WTC11 (cell line): ENCODE results near the gene XRCC5. TPM values are rescaled to one million over a fixed set of nuclear protein-coding genes. Genes with fewer than 3 reads are reported as not detected.

Experiments used
- ATAC-seq: fragments of 200-7000 bp; cut with Tn5 transposase; 2 replicates; pipeline ENCODE4 v1.10.0; 2021; ENCODE audit warnings: mild to moderate bottlenecking, moderate library complexity
- CTCF ChIA-PET: fragments of 300-600 bp; sonication (Branson Sonifier 250); formaldehyde crosslinking; loops from one replicate; lab custom pipeline; 2021; ENCODE audit warnings: antibody characterized with exemption; lab: Charles Lee
- POLR2A ChIA-PET: fragments of 350-600 bp; sonication (Branson Sonifier 250); formaldehyde crosslinking; loops from one replicate; lab custom pipeline; 2021; ENCODE audit warnings: antibody characterized with exemption; lab: Charles Lee
- DNase-seq: peaks from one replicate; pipeline ENCODE4 v3.0.0; 2021; ENCODE audit warnings: low spot score
- H3K27ac Mint-ChIP-seq: 2 replicates; pipeline ENCODE4 v1.8.0; 2021; ENCODE audit warnings: mixed read lengths
- H3K27me3 Mint-ChIP-seq: 2 replicates; pipeline ENCODE4 v1.8.0; 2021; ENCODE audit warnings: low read depth, mild to moderate bottlenecking, moderate library complexity, mixed read lengths
- H3K36me3 Mint-ChIP-seq: 2 replicates; pipeline ENCODE4 v1.8.0; 2021; ENCODE audit warnings: mixed read lengths
- H3K4me1 Mint-ChIP-seq: 2 replicates; pipeline ENCODE4 v1.8.0; 2022; ENCODE audit warnings: mixed read lengths
- H3K4me3 Mint-ChIP-seq: 2 replicates; pipeline ENCODE4 v1.8.0; 2021; ENCODE audit warnings: mild to moderate bottlenecking, moderate library complexity, mixed read lengths
- H3K9me3 Mint-ChIP-seq: 2 replicates; pipeline ENCODE4 v1.8.0; 2021; ENCODE audit warnings: mixed read lengths
- ATF2 ChIP-seq: sonication (generic); formaldehyde crosslinking; IDR thresholded peaks from 2 replicates; pipeline ENCODE4 v1.8.1; 2022; ENCODE audit warnings: low read depth, missing genetic modification reagents, borderline replicate concordance
- CTCF ChIP-seq: fragments of 200-600 bp; IDR thresholded peaks from 2 replicates; pipeline ENCODE4 v1.8.0; 2022; ENCODE audit warnings: antibody characterized with exemption
- E2F1 ChIP-seq: sonication (generic); formaldehyde crosslinking; IDR thresholded peaks from 2 replicates; pipeline ENCODE4 v1.8.0; 2022; ENCODE audit warnings: mild to moderate bottlenecking, missing genetic modification reagents
- E2F5 ChIP-seq: sonication (generic); formaldehyde crosslinking; IDR thresholded peaks from 2 replicates; pipeline ENCODE4 v1.8.1; 2022; ENCODE audit warnings: mild to moderate bottlenecking, moderate library complexity, missing genetic modification reagents
- ERG ChIP-seq: fragments of 250-450 bp; sonication (Bioruptor Pico); IDR thresholded peaks from 2 replicates; pipeline ENCODE4 v1.8.0; 2021; ENCODE audit warnings: mild to moderate bottlenecking
- FOXP1 ChIP-seq: sonication (generic); formaldehyde crosslinking; IDR thresholded peaks from 2 replicates; pipeline ENCODE4 v1.8.0; 2022; ENCODE audit warnings: missing genetic modification reagents, mild to moderate bottlenecking, moderate library complexity, borderline replicate concordance
- GABPB1 ChIP-seq: sonication (generic); formaldehyde crosslinking; IDR thresholded peaks from 2 replicates; pipeline ENCODE4 v1.8.1; 2023; ENCODE audit warnings: mild to moderate bottlenecking, missing genetic modification reagents
- GRHL2 ChIP-seq: fragments of 250-450 bp; sonication (Bioruptor Pico); IDR thresholded peaks from 2 replicates; pipeline ENCODE4 v1.8.0; 2022; ENCODE audit warnings: mild to moderate bottlenecking, moderate library complexity; ENCODE audit not compliant: insufficient replicate concordance, severe bottlenecking
- IRF1 ChIP-seq: sonication (generic); formaldehyde crosslinking; IDR thresholded peaks from 2 replicates; pipeline ENCODE4 v1.8.0; 2023; ENCODE audit warnings: missing genetic modification reagents
- MYBL2 ChIP-seq: sonication (generic); formaldehyde crosslinking; IDR thresholded peaks from 2 replicates; pipeline ENCODE4 v1.8.1; 2023; ENCODE audit warnings: mild to moderate bottlenecking, moderate library complexity, missing genetic modification reagents
- OVOL2 ChIP-seq: fragments of 250-450 bp; sonication (Bioruptor Pico); IDR thresholded peaks from 2 replicates; pipeline ENCODE4 v1.9.0; 2021; ENCODE audit warnings: mild to moderate bottlenecking, borderline replicate concordance
- PRRX2 ChIP-seq: fragments of 250-450 bp; sonication (Bioruptor Pico); IDR thresholded peaks from 2 replicates; pipeline ENCODE4 v1.8.0; 2021; ENCODE audit warnings: mild to moderate bottlenecking
- SMAD4 ChIP-seq: sonication (generic); formaldehyde crosslinking; IDR thresholded peaks from 2 replicates; pipeline ENCODE4 v1.8.0; 2022; ENCODE audit warnings: mild to moderate bottlenecking, missing genetic modification reagents
- TEAD4 ChIP-seq: sonication (generic); formaldehyde crosslinking; IDR thresholded peaks from 2 replicates; pipeline ENCODE4 v1.8.0; 2022; ENCODE audit warnings: mild to moderate bottlenecking, missing genetic modification reagents
- ZBTB43 ChIP-seq: sonication (generic); formaldehyde crosslinking; IDR thresholded peaks from 2 replicates; pipeline ENCODE4 v1.8.1; 2023; ENCODE audit warnings: mild to moderate bottlenecking, missing genetic modification reagents
- ZNF138 ChIP-seq: sonication (generic); formaldehyde crosslinking; conservative IDR thresholded peaks from 2 replicates; pipeline ENCODE4 v1.8.1; 2022; ENCODE audit warnings: mild to moderate bottlenecking, moderate library complexity, missing genetic modification reagents
- ZNF219 ChIP-seq: sonication (generic); formaldehyde crosslinking; IDR thresholded peaks from 2 replicates; pipeline ENCODE4 v1.8.0; 2023; ENCODE audit warnings: missing genetic modification reagents, mild to moderate bottlenecking, borderline replicate concordance
- ZNF416 ChIP-seq: fragments of 250-450 bp; sonication (Bioruptor Pico); IDR thresholded peaks from 2 replicates; pipeline ENCODE4 v1.9.0; 2021; ENCODE audit warnings: mild to moderate bottlenecking, inconsistent platforms
- total RNA-seq: library from RNA; stranded (reverse); gene quantifications from 3 replicates; pipeline ENCODE4 v1.2.3, GENCODE V29; 2021

The XRCC5 gene
- total RNA-seq, 1 experiment from 2014 or later: 522 TPM

GRCh38 chr2:216214768-216215167 lies 105.6 kb downstream of the XRCC5 start (continued):
- TF ChIP-seq TEAD4 (no peak), IRF1 (CRISPR knock-in tag) (no peak), ATF2 (no peak)

- DNase-seq: no peak
- no peak overlapping the region for H3K27ac Mint-ChIP-seq
- no peaks in the 10 kb centered on the region for H3K9me3 Mint-ChIP-seq
- CTCF ChIA-PET: interaction anchor here (0.6 to 1.2 kb wide), 8 partner anchors 28 to 335 kb away, joined by 3 to 6 read pairs (median 4); partner anchors contain the start of gene RPL37A
- no peaks in the 10 kb centered on the region for H3K27me3 Mint-ChIP-seq
- TF ChIP-seq PRRX2 (CRISPR knock-in tag) (no peak), CTCF (peak; percentile 56; the same call in 1 of the 2 replicates)
- TF ChIP-seq, all 79 proteins: peak for 1
- POLR2A ChIA-PET: no interaction called here
- ATAC-seq: peak; percentile 75
- no peak overlapping the region for H3K4me3 Mint-ChIP-seq
- no peaks in the 10 kb centered on the region for H3K36me3 Mint-ChIP-seq
- 0 out of 2 replicates have a peak, but pooled peaks cover 2% of the 10 kb centered on the region for H3K4me1 Mint-ChIP-seq
Observed at GRCh38 chr2:216215658-216216390, 106.7 kb downstream of the XRCC5 start.

GRCh38 chr2:216216951-216217903 lies 108.1 kb downstream of the XRCC5 start:
- no peaks in the 10 kb centered on the region for H3K27me3 Mint-ChIP-seq
- CTCF ChIA-PET: interaction anchor here (0.8 to 1.1 kb wide), 2 partner anchors 66 to 442 kb away, joined by 3 to 8 read pairs; no protein-coding TSS in a partner anchor
- no peak overlapping the region for H3K4me3 Mint-ChIP-seq
- DNase-seq: no peak
- no peaks in the 10 kb centered on the region for H3K36me3 Mint-ChIP-seq
- H3K27ac Mint-ChIP-seq: no peak overlapping the region
- POLR2A ChIA-PET: interaction anchor here (0.5 kb wide), 1 partner anchor 57 kb away, joined by 3 read pairs; no protein-coding TSS in a partner anchor
- H3K9me3 Mint-ChIP-seq: no peaks in the 10 kb centered on the region
- no peaks in the 10 kb centered on the region; the same call in 1 of the 2 replicates for H3K4me1 Mint-ChIP-seq
- no peak for ATAC-seq
- TF ChIP-seq MYBL2 (CRISPR knock-in tag) (no peak), GRHL2 (CRISPR knock-in tag) (no peak), ERG (no peak), E2F1 (CRISPR knock-in tag) (no peak), ZBTB43 (CRISPR knock-in tag) (no peak), ZNF416 (no peak), SMAD4 (CRISPR knock-in tag) (no peak), ZNF138 (no peak), E2F5 (CRISPR knock-in tag) (no peak), OVOL2 (CRISPR knock-in tag) (no peak), ZNF219 (CRISPR knock-in tag) (no peak), FOXP1 (CRISPR knock-in tag) (no peak), CTCF (no peak), GABPB1 (CRISPR knock-in tag) (no peak)
